IMR-90 (cell line): ENCODE results near the gene RAG1. TPM values are rescaled to one million over a fixed set of nuclear protein-coding genes. Genes with fewer than 3 reads are reported as not detected.

Experiments used
- ATAC-seq: fragments of 200-7000 bp; cut with Tn5 transposase; 2 replicates; pipeline ENCODE4 v1.9.1; 2020; ENCODE audit warnings: low read depth, mild to moderate bottlenecking, moderate library complexity
- BruUV-seq: library from RNA; stranded (reverse); fragments of 400-500 nt; replicated peaks from 2 replicates; lab custom pipeline; 2021; lab: Mats Ljungman, UMichigan
- CTCF ChIA-PET: fragments of 300-600 bp; formaldehyde crosslinking; extraction: SDS; loops from one replicate; lab custom pipeline; 2021; ENCODE audit warnings: antibody characterized with exemption; lab: Yijun Ruan, JAX
- POLR2A ChIA-PET: fragments of 300-600 bp; sonication (Branson Sonifier 250); formaldehyde crosslinking; loops from one replicate; lab custom pipeline; 2022; ENCODE audit warnings: antibody characterized with exemption; ENCODE audit not compliant: unreplicated experiment; lab: Charles Lee
- DNase-seq: peaks from one replicate; pipeline ENCODE4 v3.0.0; 2013
- H2AFZ ChIP-seq: replicated peaks from 2 replicates; pipeline ENCODE3; 2013; ENCODE audit warnings: low read length, mild to moderate bottlenecking; ENCODE audit not compliant: poor library complexity
- H2AK5ac ChIP-seq: 2 replicates; pipeline ENCODE4 v1.6.1; 2013; ENCODE audit warnings: low read depth, low read length, inconsistent platforms
- H2AK9ac ChIP-seq: replicated peaks from 2 replicates; pipeline ENCODE3; 2013; ENCODE audit warnings: mild to moderate bottlenecking, low read depth, low read length, moderate library complexity; ENCODE audit not compliant: poor library complexity
- H2BK120ac ChIP-seq: 2 replicates; pipeline ENCODE4 v1.6.1; 2013; ENCODE audit warnings: low read depth, low read length, inconsistent platforms
- H2BK15ac ChIP-seq: 3 replicates; pipeline ENCODE4 v1.6.1; 2013; ENCODE audit warnings: low read depth, low read length, inconsistent platforms
- H2BK20ac ChIP-seq: 2 replicates; pipeline ENCODE4 v1.6.1; 2013; ENCODE audit warnings: low read depth, mild to moderate bottlenecking, inconsistent platforms, low read length, moderate library complexity
- H2BK5ac ChIP-seq: 2 replicates; pipeline ENCODE4 v1.6.1; 2013; ENCODE audit warnings: mild to moderate bottlenecking, low read depth, low read length, inconsistent platforms; ENCODE audit not compliant: poor library complexity, severe bottlenecking
- H3K14ac ChIP-seq: replicated peaks from 2 replicates; pipeline ENCODE4 v1.6.1; 2013; ENCODE audit warnings: low read depth, low read length, inconsistent platforms
- H3K18ac ChIP-seq: 2 replicates; pipeline ENCODE4 v1.6.1; 2013; ENCODE audit warnings: low read depth, low read length, control low read depth
- H3K23ac ChIP-seq: 2 replicates; pipeline ENCODE4 v1.6.1; 2013; ENCODE audit warnings: low read depth, low read length, inconsistent platforms
- H3K27ac ChIP-seq: 2 replicates; pipeline ENCODE4 v1.5.1; 2013; ENCODE audit warnings: mild to moderate bottlenecking, control low read depth, low read length; ENCODE audit not compliant: insufficient read depth
- H3K27me3 ChIP-seq: 2 replicates; pipeline ENCODE4 v1.6.1; 2013; ENCODE audit warnings: low read length; ENCODE audit not compliant: control insufficient read depth, insufficient read depth
- H3K36me3 ChIP-seq: 2 replicates; pipeline ENCODE4 v1.6.1; 2013; ENCODE audit warnings: low read length, mixed read lengths; ENCODE audit not compliant: control insufficient read depth, insufficient read depth
- H3K4ac ChIP-seq: 2 replicates; pipeline ENCODE4 v1.6.1; 2013; ENCODE audit warnings: low read depth, low read length, inconsistent platforms
- H3K4me1 ChIP-seq: 2 replicates; pipeline ENCODE4 v1.6.1; 2013; ENCODE audit warnings: low read length, mixed read lengths; ENCODE audit not compliant: control insufficient read depth, insufficient read depth
- H3K4me2 ChIP-seq: 2 replicates; pipeline ENCODE4 v1.6.1; 2013; ENCODE audit warnings: low read depth, mild to moderate bottlenecking, control low read depth, low read length, moderate library complexity
- H3K4me3 ChIP-seq: 2 replicates; pipeline ENCODE4 v1.5.1; 2013; ENCODE audit warnings: low read depth, mild to moderate bottlenecking, control low read depth, low read length, moderate library complexity; ENCODE audit not compliant: insufficient read depth
- H3K56ac ChIP-seq: 2 replicates; pipeline ENCODE4 v1.6.1; 2013; ENCODE audit warnings: low read length, inconsistent platforms; ENCODE audit not compliant: insufficient read depth; ENCODE audit errors: extremely low read depth
- H3K79me1 ChIP-seq, 2 experiments: 2 replicates each; pipeline ENCODE4 v1.6.1; 2013; ENCODE audit warnings: low read length in 2 of 2, inconsistent platforms in 1 of 2, low read depth in 1 of 2
- H3K9ac ChIP-seq: 2 replicates; pipeline ENCODE4 v1.6.1; 2013; ENCODE audit warnings: low read depth, low read length, control low read depth
- H3K9me1 ChIP-seq: 2 replicates; pipeline ENCODE4 v1.6.1; 2013; ENCODE audit warnings: low read length, inconsistent platforms; ENCODE audit not compliant: insufficient read depth
- H3K9me3 ChIP-seq: 2 replicates; pipeline ENCODE4 v1.6.1; 2013; ENCODE audit warnings: low read length; ENCODE audit not compliant: control insufficient read depth, insufficient read depth
- H4K20me1 ChIP-seq: 2 replicates; pipeline ENCODE4 v1.6.1; 2013; ENCODE audit warnings: low read length, inconsistent platforms; ENCODE audit not compliant: insufficient read depth
- H4K5ac ChIP-seq: 2 replicates; pipeline ENCODE4 v1.6.1; 2013; ENCODE audit warnings: mild to moderate bottlenecking, low read depth, low read length, control low read depth
- H4K8ac ChIP-seq, 2 experiments: 2 replicates each; pipeline ENCODE4 v1.6.1; 2013; ENCODE audit warnings: low read depth in 2 of 2, low read length in 2 of 2, control low read depth in 1 of 2, inconsistent platforms in 1 of 2
- H4K91ac ChIP-seq: 2 replicates; pipeline ENCODE4 v1.6.1; 2013; ENCODE audit warnings: low read depth, low read length, inconsistent platforms; ENCODE audit not compliant: insufficient read depth
- CHD1 ChIP-seq: IDR thresholded peaks from 2 replicates; pipeline ENCODE4 v1.6.1; 2012; ENCODE audit warnings: low read depth, low read length, improper control_type of control experiment
- MXI1 ChIP-seq: IDR thresholded peaks from 2 replicates; pipeline ENCODE4 v1.6.1; 2012; ENCODE audit warnings: low read depth, mild to moderate bottlenecking, low read length, moderate library complexity, borderline replicate concordance
- NFE2L2 ChIP-seq: fragments of 150-350 bp; IDR thresholded peaks from 2 replicates; pipeline ENCODE4 v1.6.1; 2016; ENCODE audit warnings: low read depth, mild to moderate bottlenecking, low read length
- POLR2A ChIP-seq: IDR thresholded peaks from 2 replicates; pipeline ENCODE4 v1.6.1; 2012; ENCODE audit warnings: mild to moderate bottlenecking, low read depth, low read length
- RAD21 ChIP-seq: IDR thresholded peaks from 2 replicates; pipeline ENCODE4 v1.6.1; 2012; ENCODE audit warnings: low read length, improper control_type of control experiment
- RFX5 ChIP-seq: IDR thresholded peaks from 2 replicates; pipeline ENCODE4 v1.8.0; 2012; ENCODE audit warnings: low read depth, mild to moderate bottlenecking, low read length, moderate library complexity
- WGBS, 2 experiments: methylation state at CpG; one replicate each; pipeline versions ENCODE4 v1.1.5 to v1.1.7; 2013; ENCODE audit warnings: missing lambda C conversion rate in 2 of 2; ENCODE audit not compliant: insufficient read length in 1 of 2; ENCODE audit errors: extremely low coverage in 2 of 2; 5-methylcytosine and 5-hydroxymethylcytosine counted together
- dilution Hi-C: fragments of 300-500 bp; cut with HindIII; formaldehyde crosslinking; loops from one replicate; pipeline ENCODE4 v1.14.3; 2018; ENCODE audit warnings: low sequenced_read_pairs; ENCODE audit not compliant: unreplicated experiment
- in situ Hi-C: fragments of 300-500 bp; cut with MboI; formaldehyde crosslinking; loops from 3 replicates; pipeline ENCODE4 v1.14.3; 2019; ENCODE audit warnings: low sequenced_read_pairs, inconsistent platforms, mixed read lengths
- intact Hi-C: fragments of 100-400 bp; cut with micrococcal nuclease; formaldehyde crosslinking; loops from 2 replicates; pipeline ENCODE4 v1.10.0; 2022
- polyA plus RNA-seq, 3 experiments: library from polyadenylated mRNA; depleted of rRNA; stranded (reverse); fragments of >200 nt; gene quantifications; 2 replicates each; pipeline ENCODE4 v1.2.3, GENCODE V29; 2012; ENCODE audit warnings: low replicate concordance in 1 of 3
- total RNA-seq: library from RNA; depleted of rRNA; stranded (reverse); fragments of >200 nt; gene quantifications from 2 replicates; pipeline ENCODE4 v1.2.3, GENCODE V29; 2012
- TF ChIP-seq, protein P1 (sequence below): conservative IDR thresholded peaks from 2 replicates; pipeline ENCODE4 v1.5.1; 2012; ENCODE audit warnings: mild to moderate bottlenecking, low read depth, low read length, improper control_type of control experiment

RAG1 gene
- total and polyA plus RNA-seq, 2 of the 4 experiments (the other 2 are of a cell fraction): 0.14 to 0.72 TPM

DNA sequence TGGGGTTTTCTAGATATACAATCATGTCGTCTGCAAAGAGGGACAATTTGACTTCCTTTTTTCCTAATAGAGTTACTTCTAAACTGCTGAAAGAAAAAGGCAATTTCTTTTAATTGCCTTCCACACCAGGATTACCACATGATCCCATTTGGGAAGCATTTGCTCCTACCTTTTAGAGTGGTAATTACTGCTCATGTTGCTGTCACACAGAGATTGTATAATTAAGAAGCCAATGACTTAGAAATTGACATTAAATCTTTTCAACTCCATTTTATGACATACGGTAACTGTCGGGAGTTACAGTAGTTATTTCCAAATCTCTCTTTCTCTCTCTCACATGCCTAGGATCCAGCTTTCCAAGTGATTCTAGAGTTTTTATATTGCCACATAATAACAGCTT, 48.0 kb downstream of the RAG1 start:
- H4K8ac ChIP-seq: no peak overlapping the region
- H4K91ac ChIP-seq: no peak overlapping the region
- H2AK9ac ChIP-seq: no peak overlapping the region
- no peak overlapping the region for H2AK5ac ChIP-seq
- no peaks in the 10 kb centered on the region; the same call in 1 of the 2 replicates for H3K9me1 ChIP-seq
- POLR2A ChIA-PET: no interaction called here
- H2BK5ac ChIP-seq: no peak overlapping the region
- no peak overlapping the region for H3K4me2 ChIP-seq
- H3K4ac ChIP-seq: no peak overlapping the region
- no peaks in the 10 kb centered on the region for H3K4me1 ChIP-seq
- no peak for ATAC-seq
- no peak overlapping the region for H3K4me3 ChIP-seq
- no peak overlapping the region for H3K14ac ChIP-seq
- no peaks in the 10 kb centered on the region for H3K9me3 ChIP-seq
- no peak overlapping the region for H3K27ac ChIP-seq
- H2BK20ac ChIP-seq: no peak overlapping the region
- H3K27me3 ChIP-seq: no peaks in the 10 kb centered on the region
- TF ChIP-seq CHD1: no peak
- TF ChIP-seq NFE2L2: no peak
- no peak for TF ChIP-seq RAD21
- TF ChIP-seq MXI1: no peak
- no peak for TF ChIP-seq RFX5
- TF ChIP-seq POLR2A: no peak
- TF ChIP-seq, protein P1, sequence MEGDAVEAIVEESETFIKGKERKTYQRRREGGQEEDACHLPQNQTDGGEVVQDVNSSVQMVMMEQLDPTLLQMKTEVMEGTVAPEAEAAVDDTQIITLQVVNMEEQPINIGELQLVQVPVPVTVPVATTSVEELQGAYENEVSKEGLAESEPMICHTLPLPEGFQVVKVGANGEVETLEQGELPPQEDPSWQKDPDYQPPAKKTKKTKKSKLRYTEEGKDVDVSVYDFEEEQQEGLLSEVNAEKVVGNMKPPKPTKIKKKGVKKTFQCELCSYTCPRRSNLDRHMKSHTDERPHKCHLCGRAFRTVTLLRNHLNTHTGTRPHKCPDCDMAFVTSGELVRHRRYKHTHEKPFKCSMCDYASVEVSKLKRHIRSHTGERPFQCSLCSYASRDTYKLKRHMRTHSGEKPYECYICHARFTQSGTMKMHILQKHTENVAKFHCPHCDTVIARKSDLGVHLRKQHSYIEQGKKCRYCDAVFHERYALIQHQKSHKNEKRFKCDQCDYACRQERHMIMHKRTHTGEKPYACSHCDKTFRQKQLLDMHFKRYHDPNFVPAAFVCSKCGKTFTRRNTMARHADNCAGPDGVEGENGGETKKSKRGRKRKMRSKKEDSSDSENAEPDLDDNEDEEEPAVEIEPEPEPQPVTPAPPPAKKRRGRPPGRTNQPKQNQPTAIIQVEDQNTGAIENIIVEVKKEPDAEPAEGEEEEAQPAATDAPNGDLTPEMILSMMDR: no peak
- H3K23ac ChIP-seq: no peak overlapping the region
- no peak overlapping the region for H2BK15ac ChIP-seq
- intact Hi-C loops (no loop called here), in situ Hi-C loops (no loop called here), dilution Hi-C loops (no loop called here)
- no peak overlapping the region for H3K56ac ChIP-seq
- H2AFZ ChIP-seq: no peak overlapping the region
- no peaks in the 10 kb centered on the region for H3K36me3 ChIP-seq
- H4K20me1 ChIP-seq: no peaks in the 10 kb centered on the region
- H3K9ac ChIP-seq: no peak overlapping the region
- WGBS, 2 experiments: no CpG with 5 or more reads among the region's 3 CpGs
- no TSS peak for BruUV-seq
- H4K5ac ChIP-seq: no peak overlapping the region
- no peaks in the 10 kb centered on the region for H3K79me1 ChIP-seq
- DNase-seq: no peak
- no peak overlapping the region for H3K18ac ChIP-seq
- H2BK120ac ChIP-seq: no peak overlapping the region
- CTCF ChIA-PET: no interaction called here
